GM12878 (cell line): ENCODE measurements around the gene GANAB.
"Not testable (repeated sequence)": the region's sequence is repeated elsewhere in the genome, so short reads cannot be mapped to it uniquely, and the experiment has no call there.

Source experiments
- BACH1 ChIP-seq: fragments of 450-650 bp; IDR thresholded peaks from 2 replicates; pipeline ENCODE4 v1.6.1; 2017; ENCODE audit warnings: mild to moderate bottlenecking, borderline replicate concordance
- BCL11A ChIP-seq: IDR thresholded peaks from 2 replicates; pipeline ENCODE4 v1.6.1; 2011; ENCODE audit warnings: low read depth, low read length
- CEBPZ ChIP-seq: fragments of 150-350 bp; IDR thresholded peaks from 2 replicates; pipeline ENCODE4 v1.6.1; 2016; ENCODE audit warnings: low read depth, low read length
- CTCF ChIP-seq, 3 experiments: IDR thresholded peaks in 2 of 3; conservative IDR thresholded peaks in 1 of 3; 2 replicates each; pipeline ENCODE4 v1.5.1; 2011; ENCODE audit warnings: low read depth in 3 of 3, low read length in 3 of 3, mild to moderate bottlenecking in 3 of 3, control low read depth in 2 of 3, moderate library complexity in 2 of 3, inconsistent platforms in 1 of 3, mixed read lengths in 1 of 3; ENCODE audit not compliant: control insufficient read depth in 2 of 3, insufficient read depth in 1 of 3; ENCODE audit errors: extremely low read depth in 1 of 3
- EP300 ChIP-seq, 2 experiments: fragments of 150-350 bp in 1 of 2; IDR thresholded peaks; 2 replicates each; pipeline ENCODE4 v1.6.1; 2011 to 2012; ENCODE audit warnings: low read depth in 2 of 2, low read length in 2 of 2, borderline replicate concordance in 1 of 2, improper control_type of control experiment in 1 of 2, inconsistent platforms in 1 of 2; ENCODE audit not compliant: control insufficient read depth in 1 of 2
- JUND ChIP-seq: IDR thresholded peaks from 2 replicates; pipeline ENCODE4 v1.6.1; 2012; ENCODE audit warnings: low read depth, mild to moderate bottlenecking, low read length, improper control_type of control experiment, moderate library complexity
- POLR2A ChIP-seq: IDR thresholded peaks from 2 replicates; pipeline ENCODE4 v1.6.1; 2011; ENCODE audit warnings: low read depth, mild to moderate bottlenecking, low read length
- REST ChIP-seq: IDR thresholded peaks from 2 replicates; pipeline ENCODE4 v1.6.1; 2012; ENCODE audit warnings: mild to moderate bottlenecking, low read depth, low read length
- ZNF274 ChIP-seq: IDR thresholded peaks from one replicate; pipeline ENCODE4 v1.8.0; 2011; ENCODE audit not compliant: insufficient read length, insufficient read depth
- ZNF592 ChIP-seq: fragments of 450-650 bp; IDR thresholded peaks from 2 replicates; pipeline ENCODE4 v1.6.1; 2017; ENCODE audit warnings: mild to moderate bottlenecking, moderate library complexity

GRCh38 chr11:62650283-62650682 is 3.9 kb upstream of the GANAB start:
- not testable (repeated sequence) for TF ChIP-seq ZNF274; REST; POLR2A; BACH1; JUND; CEBPZ; ZNF592; BCL11A; CTCF (IDR thresholded peaks at IDR 0.05 in 2 of 3, conservative IDR thresholded peaks at IDR 0.05 in 1 of 3; ENCODE audit: control insufficient read depth in 2 of 3, extremely low read depth in 1 of 3, insufficient read depth in 1 of 3, low read depth in 3 of 3, low read length in 3 of 3); EP300 (IDR thresholded peaks at IDR 0.05; ENCODE audit: borderline replicate concordance in 1 of 2, control insufficient read depth in 1 of 2, low read depth in 2 of 2, low read length in 2 of 2)
